Stimulated activated CD8-positive, alpha-beta memory T cell treated with anti-CD3 and anti-CD28 coated beads, Interleukin-4, amount 100 ng/mL, for 24 hours (primary cell): ENCODE measurements around the gene PROC.

Experiments used
- DNase-seq: peaks from one replicate; pipeline ENCODE4 v3.0.0-alpha.2; 2020; ENCODE audit warnings: low read depth

PROC gene

GRCh38 chr2:127456960-127457359, 38.7 kb downstream of the PROC start:
- DNase-seq = no peak

- DNase-seq = no peak
Observed at GRCh38 chr2:127462461-127462860, 44.2 kb downstream of the PROC start.

- no peak for DNase-seq
Observed at GRCh38 chr2:127463155-127463991, 45.1 kb downstream of the PROC start.

GRCh38 chr2:127464470-127465257, 46.4 kb downstream of the PROC start:
- DNase-seq = no peak

GRCh38 chr2:127465258-127465657, 47.0 kb downstream of the PROC start:
- DNase-seq = no peak

GRCh38 chr2:127469051-127469450, 50.8 kb downstream of the PROC start:
- no peak for DNase-seq

GRCh38 chr2:127469974-127470373, 51.7 kb downstream of the PROC start:
- DNase-seq = no peak

- no peak for DNase-seq
Observed at GRCh38 chr2:127471286-127471988, 53.2 kb downstream of the PROC start.

GRCh38 chr2:127472268-127472667, 54.0 kb downstream of the PROC start:
- no peak for DNase-seq

GRCh38 chr2:127475788-127476187, 57.6 kb downstream of the PROC start:
- no peak for DNase-seq
